Activated CD4-positive, CD25-positive, alpha-beta regulatory T cell treated with anti-CD3 and anti-CD28 coated beads, Interleukin-2, amount 50 U/mL, for 16 hours (primary cell): Measurements from ENCODE around the gene TMEM120A.
"Not testable (repeated sequence)": the region's sequence is repeated elsewhere in the genome, so short reads cannot be mapped to it uniquely, and the experiment has no call there.

Source experiments
- DNase-seq: peaks from one replicate; pipeline ENCODE4 v3.0.0-alpha.2; 2020; ENCODE audit warnings: low read depth, low spot score

Gene TMEM120A

DNA sequence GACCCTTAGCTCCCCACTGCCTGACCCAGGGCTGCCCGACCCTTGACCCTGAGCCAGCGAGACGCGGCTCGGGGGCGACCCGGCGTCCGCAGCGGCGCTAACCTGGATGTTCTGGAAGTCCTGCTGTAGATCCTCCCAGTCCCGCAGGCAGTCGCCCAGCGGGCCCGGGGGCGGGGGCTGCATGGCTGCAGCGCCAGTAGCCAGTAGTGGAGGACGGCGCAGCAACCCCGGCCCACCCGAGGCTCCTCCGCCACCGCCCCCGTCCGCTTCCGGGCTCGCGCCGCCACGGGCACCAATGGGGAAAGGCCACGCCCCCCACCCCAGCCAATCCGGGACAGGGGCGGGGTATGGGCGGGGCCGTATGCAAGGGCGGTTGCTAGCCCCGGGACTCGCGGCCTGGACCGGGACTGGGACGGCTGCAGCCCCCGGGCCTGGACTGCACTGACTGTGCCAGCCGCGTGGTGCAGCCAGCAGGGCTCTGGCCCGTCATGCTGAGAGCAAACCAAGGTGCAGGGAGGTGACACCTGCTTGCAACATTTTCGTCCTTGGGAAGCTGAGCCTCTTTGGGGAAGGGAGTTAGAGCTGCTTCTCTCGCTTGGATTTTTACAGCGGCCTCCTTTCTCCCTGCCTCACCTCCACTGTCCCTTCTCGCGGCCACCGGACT, at the start of gene TMEM120A:
TMEM120A (minus strand) TSS at position 208 of the 664 bp plus-strand sequence; CDS start at position 183, 25 bp downstream.
- peak; percentile 86 for DNase-seq

- DNase-seq, result no peak
Observed at GRCh38 chr7:76040126-76040525, 45.7 kb upstream of the TMEM120A start.

- DNase-seq, result no peak
Observed at GRCh38 chr7:76037310-76037709, 42.9 kb upstream of the TMEM120A start.

GRCh38 chr7:76031964-76032363, 37.6 kb upstream of the TMEM120A start:
- no peak for DNase-seq

DNA sequence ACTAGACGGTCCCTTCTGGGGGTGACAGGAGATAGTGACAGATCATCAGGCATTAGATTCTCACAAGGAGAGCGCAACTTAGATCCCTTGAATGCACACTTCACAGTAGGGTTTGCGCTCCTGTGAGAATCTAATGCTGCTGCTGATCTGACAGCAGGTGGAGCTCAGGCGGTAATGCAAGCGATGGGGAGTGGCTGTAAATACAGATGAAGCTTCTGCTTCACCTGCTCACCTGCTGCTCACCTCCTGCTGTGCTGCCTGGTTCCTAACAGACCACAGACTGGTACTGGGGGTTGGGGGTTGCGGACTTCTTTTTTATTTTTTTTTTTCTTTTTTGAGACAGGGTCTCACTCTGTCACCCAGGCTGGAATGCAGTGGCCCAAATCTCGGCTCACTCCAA, 35.3 kb upstream of the TMEM120A start:
- DNase-seq, result not testable (repeated sequence)

GRCh38 chr7:76023002-76023401, 28.6 kb upstream of the TMEM120A start:
- no peak for DNase-seq

- DNase-seq, result no peak
Observed at GRCh38 chr7:76022026-76022780, 27.8 kb upstream of the TMEM120A start.

DNA sequence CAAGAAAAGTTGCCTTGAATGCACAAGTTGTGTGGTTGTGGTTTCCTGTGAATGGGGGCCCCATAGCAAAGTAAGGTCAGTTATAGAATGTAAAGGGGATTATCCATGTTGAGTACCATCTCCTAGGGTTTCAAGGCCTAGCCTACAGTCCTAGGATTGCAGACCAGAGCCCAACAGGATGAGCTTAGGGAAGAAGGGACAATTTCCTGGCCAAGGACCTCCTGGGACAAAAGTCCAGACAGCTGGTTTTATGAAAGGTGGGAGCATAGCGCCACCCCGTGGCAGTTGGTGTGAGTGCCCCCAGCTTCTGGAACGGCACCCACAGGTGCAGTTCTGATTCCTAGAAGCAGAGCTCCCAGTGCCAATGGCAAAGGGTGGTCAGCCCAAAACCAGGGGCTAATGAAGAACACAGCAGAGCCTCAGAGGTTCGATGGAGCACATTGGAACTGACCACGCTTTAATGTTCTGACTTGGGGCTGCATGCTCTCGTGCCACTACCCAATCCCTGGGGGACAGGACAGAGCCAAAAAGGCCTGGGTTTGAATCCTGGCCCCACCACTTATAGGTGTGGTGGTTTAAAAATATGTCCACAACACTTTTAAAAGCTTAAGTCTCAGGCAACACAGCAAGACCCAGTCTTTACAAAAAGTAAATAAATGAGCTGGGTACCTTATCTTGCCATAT, 25.8 kb upstream of the TMEM120A start:
- DNase-seq, result peak; percentile 37

DNA sequence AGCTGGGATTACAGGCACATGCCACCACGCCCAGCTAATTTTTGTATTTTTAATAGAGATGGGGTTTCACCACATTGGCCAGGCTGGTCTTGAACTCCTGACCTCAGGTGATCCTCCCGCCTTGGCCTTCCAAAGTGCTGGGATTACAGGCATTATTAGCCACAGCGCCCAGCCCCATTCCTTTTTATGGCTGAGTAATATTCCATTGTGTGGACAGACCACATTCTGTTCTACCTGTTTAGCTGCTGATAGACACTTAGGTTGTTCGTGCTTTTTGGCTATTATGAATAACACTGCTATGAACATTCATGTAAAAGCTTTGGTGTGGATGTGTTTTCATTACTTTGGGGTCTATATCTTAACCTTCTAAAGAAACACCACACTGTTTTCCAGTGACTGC, 24.1 kb upstream of the TMEM120A start:
- DNase-seq, result not testable (repeated sequence)

DNA sequence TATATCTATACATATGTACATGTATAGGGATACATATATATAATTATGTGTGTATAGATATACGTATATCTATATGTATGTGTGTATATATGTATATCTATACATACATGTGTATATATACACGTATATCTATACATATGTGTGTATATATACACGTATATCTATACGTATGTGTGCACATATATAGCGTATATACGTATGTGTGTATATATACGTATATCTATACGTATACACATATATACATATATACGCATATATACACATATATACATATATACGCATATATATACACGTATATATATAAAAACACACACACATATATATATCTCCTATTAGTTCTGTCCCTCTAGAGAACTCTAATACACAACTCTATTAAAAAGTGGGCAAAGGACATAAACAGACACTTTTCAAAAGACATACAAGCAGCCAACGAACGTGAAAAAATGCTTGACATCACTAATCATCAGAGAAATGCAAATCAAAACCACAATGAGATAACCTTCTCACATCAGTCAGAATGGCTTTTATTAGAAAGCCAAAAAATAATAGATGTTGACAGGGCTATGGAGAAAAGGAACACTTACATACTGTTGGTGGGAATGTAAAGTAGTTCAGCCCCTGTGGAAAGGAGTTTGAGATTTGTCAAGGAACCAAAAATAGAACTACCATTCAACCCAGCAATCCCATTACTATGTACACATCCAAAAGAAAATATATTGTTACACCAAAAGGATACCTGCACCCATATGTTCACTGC, 22.0 kb upstream of the TMEM120A start:
- DNase-seq, result no peak

DNA sequence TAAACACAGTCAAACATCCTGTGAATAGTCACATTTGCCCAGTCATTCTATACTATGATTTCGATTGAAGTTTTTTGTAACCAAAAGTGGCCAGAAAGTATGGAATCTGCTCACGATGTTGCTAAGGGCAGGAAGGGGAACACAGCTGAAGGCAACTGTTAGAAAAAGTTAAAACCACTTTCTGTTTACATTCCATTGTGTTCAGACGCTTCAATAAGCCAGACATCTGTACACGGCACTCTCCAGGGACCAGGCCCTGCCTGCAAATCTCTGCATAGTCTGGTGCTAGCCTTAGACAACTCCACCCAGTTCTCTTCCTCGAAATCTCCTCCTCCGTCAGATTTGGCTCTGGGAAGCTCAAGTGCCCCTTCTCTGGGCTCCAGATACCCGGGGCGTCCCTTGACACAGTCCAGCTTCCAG, 17.1 kb upstream of the TMEM120A start:
- no peak for DNase-seq

DNA sequence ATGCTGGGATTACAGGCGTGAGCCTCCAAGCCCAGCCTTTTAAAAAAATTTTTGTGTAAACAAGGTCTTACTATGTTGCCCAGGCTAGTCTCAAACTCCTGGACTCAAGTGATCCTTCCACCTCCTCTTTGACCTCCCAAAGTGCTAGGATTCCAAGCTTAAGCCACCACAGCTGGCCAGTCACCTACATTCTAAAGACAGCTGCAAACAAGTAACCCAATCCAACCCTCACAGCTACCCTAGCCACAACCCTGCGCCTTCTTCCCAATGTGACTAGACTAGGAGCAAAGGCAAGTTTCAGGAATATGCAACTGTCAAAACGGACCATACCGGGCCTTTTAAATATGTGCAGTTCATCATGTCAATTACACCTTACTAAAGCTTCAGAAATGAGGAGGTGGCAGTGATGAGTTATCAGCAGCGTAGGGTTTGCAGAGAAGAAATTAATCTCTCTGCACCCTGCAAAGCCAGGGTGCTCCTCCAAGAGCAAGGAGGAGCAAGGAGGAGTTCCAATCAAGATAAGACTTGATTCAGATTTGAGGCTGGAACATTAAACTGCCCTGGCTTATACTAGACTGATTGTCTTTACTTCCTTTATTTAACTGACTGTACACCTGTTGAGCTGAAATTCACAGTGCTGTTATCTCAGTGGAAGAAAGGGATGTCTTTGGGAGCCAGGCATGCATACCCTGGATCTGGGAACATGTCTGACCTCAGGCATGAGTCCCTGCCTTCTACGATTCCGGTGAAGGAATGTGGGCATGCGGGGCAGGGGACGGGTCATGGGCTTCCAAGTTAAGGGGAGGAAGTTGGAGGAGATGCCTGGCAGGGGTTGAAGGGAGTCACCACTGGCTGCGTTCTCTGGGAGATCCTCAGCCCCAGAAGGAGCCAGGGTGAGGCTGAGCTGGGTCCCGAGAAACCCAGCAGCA, 15.5 kb upstream of the TMEM120A start:
- no peak for DNase-seq

DNA sequence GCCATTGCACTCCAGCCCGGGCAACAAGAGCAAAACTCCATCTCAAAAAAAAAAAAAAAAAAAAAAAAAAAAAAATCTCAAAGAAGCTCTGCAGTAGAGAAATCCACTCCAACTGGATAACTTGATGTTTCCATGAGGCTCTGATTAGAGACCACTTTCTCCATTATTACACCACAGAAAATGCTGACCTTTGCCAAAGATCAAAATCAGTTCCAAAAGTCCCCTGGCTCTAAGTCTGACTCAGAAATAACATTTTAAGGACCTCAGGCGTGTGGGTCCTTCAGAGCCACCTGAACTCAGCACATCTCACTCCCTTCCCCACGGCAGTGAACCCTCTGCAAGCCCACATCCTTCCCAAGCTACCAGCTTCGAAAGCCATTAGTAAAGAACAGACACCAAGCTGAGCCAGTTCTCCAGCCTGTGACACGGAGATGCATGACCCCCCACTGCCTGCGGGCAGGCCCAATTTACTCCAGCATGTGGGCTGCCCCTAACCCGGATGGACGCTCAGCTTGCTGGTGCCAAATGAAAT, 13.8 kb upstream of the TMEM120A start:
- DNase-seq, result no peak

DNA sequence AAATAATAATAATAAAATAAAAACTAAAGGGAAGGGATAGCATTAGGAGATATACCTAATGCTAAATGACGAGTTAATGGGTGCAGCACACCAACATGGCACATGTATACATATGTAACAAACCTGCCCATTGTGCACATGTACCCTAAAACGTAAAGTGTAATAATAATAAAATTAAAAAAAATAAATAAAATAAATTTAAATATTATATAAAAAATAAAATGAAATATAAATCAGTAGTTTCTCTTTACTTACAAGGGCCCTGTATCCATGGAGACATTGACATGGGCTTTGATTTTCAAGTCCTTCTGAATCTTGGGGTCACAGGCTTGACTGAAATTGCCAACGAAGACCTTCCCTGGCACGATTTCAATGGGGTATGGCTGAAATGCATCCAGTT, 10.6 kb upstream of the TMEM120A start:
- not testable (repeated sequence) for DNase-seq

- no peak for DNase-seq
Observed at GRCh38 chr7:76003351-76003750, 9.0 kb upstream of the TMEM120A start.

DNA sequence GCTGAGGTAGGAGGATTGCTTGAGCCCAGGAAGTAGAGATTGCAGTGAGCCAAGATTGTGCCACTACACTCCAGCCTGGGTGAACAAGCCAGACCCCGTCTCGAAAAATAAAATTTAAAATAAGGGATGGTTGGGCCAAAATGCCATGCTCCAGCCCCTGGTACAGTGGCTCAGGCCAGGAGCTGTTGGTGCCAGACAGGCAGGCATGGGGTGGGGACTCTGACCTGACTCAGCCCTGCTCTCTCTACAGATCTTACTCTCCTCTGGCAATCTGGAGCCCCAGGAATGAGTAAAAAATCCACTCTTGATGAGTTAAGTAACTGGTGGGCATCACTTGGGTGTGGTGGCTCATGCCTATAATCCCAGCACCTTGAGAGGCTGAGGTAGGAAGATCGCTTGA, 8.4 kb upstream of the TMEM120A start:
- DNase-seq, result no peak

DNA sequence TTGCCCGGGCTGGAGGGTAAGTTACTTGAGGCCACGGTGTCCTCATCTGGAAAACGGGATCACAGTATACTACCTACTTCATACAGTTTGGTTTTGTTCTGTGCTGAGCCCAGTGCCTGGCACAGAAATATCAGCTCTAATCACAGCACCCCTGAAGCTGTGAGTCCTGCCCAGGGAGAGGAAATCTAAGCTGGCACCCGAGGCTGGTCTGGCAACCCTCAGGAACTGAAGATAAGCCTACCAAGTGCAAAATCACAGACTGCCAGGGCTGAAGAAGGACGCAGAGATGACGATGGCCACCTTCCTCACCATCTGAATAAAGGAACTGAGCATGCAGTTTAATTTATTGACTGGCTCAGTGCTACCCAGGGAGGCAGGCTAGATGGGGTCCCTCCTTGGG, 7.7 kb upstream of the TMEM120A start:
- DNase-seq, result no peak

GRCh38 chr7:76000566-76000965, 6.2 kb upstream of the TMEM120A start:
- no peak for DNase-seq

- DNase-seq, result no peak
Observed at GRCh38 chr7:75998038-75998437, 3.6 kb upstream of the TMEM120A start.

DNA sequence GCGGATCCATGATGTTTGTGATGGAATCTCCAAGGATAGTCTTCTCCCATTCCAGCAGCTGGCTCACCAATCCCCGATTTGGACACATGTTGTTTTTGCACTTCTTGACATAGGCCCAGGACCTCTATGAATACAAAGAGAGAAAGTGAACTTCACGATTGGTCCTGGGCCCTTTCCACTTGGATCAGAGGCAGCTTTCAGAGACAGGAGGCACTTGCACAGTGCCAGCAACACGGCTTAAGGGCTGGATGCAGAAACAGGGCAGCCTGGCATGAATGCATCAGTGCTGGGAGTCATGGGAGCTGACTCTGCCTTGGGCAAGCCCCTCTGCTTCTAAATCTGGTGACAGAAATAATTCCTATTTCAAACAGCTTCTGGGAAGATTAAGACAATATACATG, 2.1 kb upstream of the TMEM120A start:
- DNase-seq, result no peak

DNA sequence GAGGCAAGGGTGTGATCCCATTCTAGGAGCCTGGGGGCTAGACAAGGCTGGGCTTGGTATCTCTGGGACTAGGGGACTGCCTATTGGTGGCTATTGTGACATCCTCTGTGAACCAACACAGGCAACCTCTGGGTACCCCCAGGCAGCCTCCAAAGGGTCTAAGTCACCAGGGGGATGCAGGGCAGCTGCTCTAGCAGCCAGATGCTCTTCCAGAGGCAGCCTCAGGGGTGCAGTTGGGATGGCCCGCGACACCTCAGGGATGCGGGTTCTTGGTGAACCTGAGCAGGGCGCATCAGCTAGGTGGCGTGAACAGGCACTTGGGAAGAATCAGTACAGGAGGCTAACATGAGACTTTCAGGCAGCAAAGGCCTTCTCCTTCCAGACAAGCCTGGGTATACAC, 1.6 kb upstream of the TMEM120A start:
- no peak for DNase-seq
